Keratinocyte (primary cell): ENCODE results near the gene DCTN1. TPM values are rescaled to one million over a fixed set of nuclear protein-coding genes. Genes with fewer than 3 reads are reported as not detected.

ENCODE experiments used
- DNase-seq: peaks from one replicate; pipeline ENCODE4 v3.0.0-alpha.2; 2011; ENCODE audit warnings: low read depth, missing footprints, low spot score
- FAIRE-seq: peaks from 2 replicates; lab custom pipeline; 2011; peaks lifted over from hg19 to GRCh38; lab: Jason Lieb, UNC
- H2AFZ ChIP-seq: 2 replicates; pipeline ENCODE4 v1.6.0; 2012; ENCODE audit warnings: low read length, control low read depth, inconsistent platforms; ENCODE audit not compliant: control insufficient read depth
- H3K27ac ChIP-seq: 2 replicates; pipeline ENCODE4 v1.5.1; 2011; ENCODE audit warnings: low read length; ENCODE audit not compliant: control insufficient read depth, insufficient read depth
- H3K27me3 ChIP-seq: 3 replicates; pipeline ENCODE4 v1.6.0; 2011; ENCODE audit warnings: low read length; ENCODE audit not compliant: control insufficient read depth, insufficient read depth; ENCODE audit errors: extremely low read depth
- H3K36me3 ChIP-seq, 2 experiments: 2 replicates in 1 of 2; 3 replicates in 1 of 2; pipeline ENCODE4 v1.5.1; 2011; ENCODE audit warnings: low read length in 2 of 2, mild to moderate bottlenecking in 1 of 2; ENCODE audit not compliant: control insufficient read depth in 2 of 2, insufficient read depth in 2 of 2; ENCODE audit errors: extremely low read depth in 1 of 2
- H3K4me1 ChIP-seq: 3 replicates; pipeline ENCODE4 v1.5.1; 2011; ENCODE audit warnings: low read length; ENCODE audit not compliant: control insufficient read depth, insufficient read depth; ENCODE audit errors: extremely low read depth
- H3K4me2 ChIP-seq: 3 replicates; pipeline ENCODE4 v1.6.0; 2011; ENCODE audit warnings: low read depth, low read length; ENCODE audit not compliant: control insufficient read depth, insufficient read depth; ENCODE audit errors: extremely low read depth
- H3K4me3 ChIP-seq, 3 experiments: fragments of 200-600 bp in 1 of 3; sonication (generic) in 1 of 3; 2 replicates in 2 of 3; 3 replicates in 1 of 3; pipeline ENCODE4 v1.5.1; 2011 to 2016; ENCODE audit warnings: low read length in 3 of 3, mild to moderate bottlenecking in 3 of 3, control low read depth in 2 of 3, inconsistent platforms in 1 of 3, low read depth in 1 of 3, mixed read lengths in 1 of 3, mixed run types in 1 of 3, moderate library complexity in 1 of 3; ENCODE audit not compliant: control insufficient read depth in 2 of 3, insufficient read depth in 2 of 3; ENCODE audit errors: extremely low read depth in 1 of 3
- H3K79me2 ChIP-seq: 2 replicates; pipeline ENCODE4 v1.6.0; 2012; ENCODE audit warnings: low read length; ENCODE audit not compliant: control insufficient read depth, insufficient read depth
- H3K9ac ChIP-seq: 3 replicates; pipeline ENCODE4 v1.6.0; 2011; ENCODE audit warnings: low read length; ENCODE audit not compliant: control insufficient read depth, insufficient read depth; ENCODE audit errors: extremely low read depth
- H3K9me1 ChIP-seq: 3 replicates; pipeline ENCODE4 v1.6.0; 2011; ENCODE audit warnings: low read length; ENCODE audit not compliant: control insufficient read depth, insufficient read depth; ENCODE audit errors: extremely low read depth
- H3K9me3 ChIP-seq: 2 replicates; pipeline ENCODE4 v1.5.1; 2012; ENCODE audit warnings: low read depth, low read length; ENCODE audit not compliant: control insufficient read depth
- H4K20me1 ChIP-seq: 3 replicates; pipeline ENCODE4 v1.6.0; 2011; ENCODE audit warnings: low read length; ENCODE audit not compliant: control insufficient read depth, insufficient read depth; ENCODE audit errors: extremely low read depth
- CTCF ChIP-seq, 3 experiments: IDR thresholded peaks in 1 of 3; conservative IDR thresholded peaks in 1 of 3; optimal IDR thresholded peaks in 1 of 3; 2 replicates in 2 of 3; 3 replicates in 1 of 3; pipeline versions ENCODE3 to v1.5.1; 2011; ENCODE audit warnings: low read length in 3 of 3, mild to moderate bottlenecking in 3 of 3, moderate library complexity in 2 of 3, control low read depth in 1 of 3, inconsistent platforms in 1 of 3; ENCODE audit not compliant: insufficient read depth in 2 of 3; ENCODE audit errors: extremely low read depth in 1 of 3
- EZH2 ChIP-seq: IDR thresholded peaks from one replicate; pipeline ENCODE4 v1.6.1; 2012; ENCODE audit warnings: inconsistent platforms, mild to moderate bottlenecking, low read length, moderate library complexity
- dilution Hi-C: fragments of 300-500 bp; cut with MboI; formaldehyde crosslinking; loops from one replicate; pipeline ENCODE4 v1.7.0; 2020; ENCODE audit warnings: low sequenced_read_pairs; ENCODE audit not compliant: extremely low pct_ligation_motif_present
- polyA plus RNA-seq, 5 experiments: library from polyadenylated mRNA; depleted of rRNA in 3 of 5; stranded (reverse) in 3 of 5; stranded (forward) in 1 of 5; unstranded in 1 of 5; fragments of >200 nt; gene quantifications; 1 replicate in 1 of 5; 2 replicates in 3 of 5; 3 replicates in 1 of 5; pipeline versions ENCODE4 v1.2.1 to v1.2.3, GENCODE V29; 2011 to 2012; ENCODE audit warnings: missing spikeins in 2 of 5, low read depth in 1 of 5, low replicate concordance in 1 of 5

DCTN1 gene
- polyA plus RNA-seq, 1 donor (not counting 4 experiments of a cell fraction or from before 2014, with no cell fraction given) = 110 TPM

GRCh38 chr2:74325815-74326214 lies 54.3 kb downstream of the DCTN1 start:
- H3K27ac ChIP-seq = no peak overlapping the region
- H3K36me3 ChIP-seq = no peaks in the 10 kb centered on the region
- H4K20me1 ChIP-seq = no peaks in the 10 kb centered on the region
- no peak for TF ChIP-seq EZH2
- TF ChIP-seq CTCF (optimal IDR thresholded peaks at IDR 0.05 in 1 of 3, IDR thresholded peaks at IDR 0.05 in 1 of 3, conservative IDR thresholded peaks at IDR 0.05 in 1 of 3; ENCODE audit: extremely low read depth in 1 of 3, insufficient read depth in 2 of 3, low read length in 3 of 3) = no peak
- no peak overlapping the region for H3K4me2 ChIP-seq
- DNase-seq (no peak), FAIRE-seq (no peak)
- H2AFZ ChIP-seq = no peak overlapping the region
- H3K4me1 ChIP-seq = no peaks in the 10 kb centered on the region
- no peak overlapping the region for H3K4me3 ChIP-seq
- no peaks in the 10 kb centered on the region for H3K79me2 ChIP-seq
- no peaks in the 10 kb centered on the region for H3K9me1 ChIP-seq
- H3K9me3 ChIP-seq = no peaks in the 10 kb centered on the region
- H3K27me3 ChIP-seq = peaks cover 3% of the 10 kb centered on the region
- dilution Hi-C loops = no loop called here
- no peak overlapping the region for H3K9ac ChIP-seq

- FAIRE-seq = no peak
- no peaks in the 10 kb centered on the region for H3K9me3 ChIP-seq
- no peaks in the 10 kb centered on the region for H4K20me1 ChIP-seq
- H3K27me3 ChIP-seq = no peaks in the 10 kb centered on the region
- TF ChIP-seq EZH2 (no peak), CTCF (optimal IDR thresholded peaks at IDR 0.05 in 1 of 3, IDR thresholded peaks at IDR 0.05 in 1 of 3, conservative IDR thresholded peaks at IDR 0.05 in 1 of 3; ENCODE audit: extremely low read depth in 1 of 3, insufficient read depth in 2 of 3, low read length in 3 of 3) (no peak)
- H2AFZ ChIP-seq = no peak overlapping the region
- dilution Hi-C loops = no loop called here
- H3K79me2 ChIP-seq = no peaks in the 10 kb centered on the region
- no peaks in the 10 kb centered on the region for H3K4me1 ChIP-seq
- no peak overlapping the region for H3K27ac ChIP-seq
- H3K36me3 ChIP-seq = no peaks in the 10 kb centered on the region
- no peak overlapping the region for H3K4me3 ChIP-seq
- DNase-seq = no peak
- no peak overlapping the region for H3K9ac ChIP-seq
- no peaks in the 10 kb centered on the region for H3K9me1 ChIP-seq
- H3K4me2 ChIP-seq = no peak overlapping the region
Measured at GRCh38 chr2:74321737-74322136, 58.4 kb downstream of the DCTN1 start.
